ENCODE results near the gene TNFAIP1.

The TNFAIP1 gene

GRCh38 chr17:28357061-28357900, 21.7 kb downstream of the TNFAIP1 start, which contains the start of gene POLDIP2:
TSS of gene POLDIP2 (minus strand) at chr17:28357527. CDS start at chr17:28357448, 79 bp downstream.
- peak within 1 kb of the TSS; percentile 95 for H3K4me3 ChIP-seq (ENCODE audit: low read depth, low read length)
- in situ Hi-C loops (cut with HindIII; ENCODE audit: low sequenced_read_pairs): no loop called here
- no peak for TF ChIP-seq CTCF (IDR thresholded peaks at IDR 0.05; ENCODE audit: low read depth, low read length, missing control alignments)

GRCh38 chr17:28357901-28358197, 22.3 kb downstream of the TNFAIP1 start:
- H3K4me3 ChIP-seq (ENCODE audit: low read depth, low read length): peak overlapping the region; percentile 95
- in situ Hi-C loops (cut with HindIII; ENCODE audit: low sequenced_read_pairs): no loop called here
- no peak for TF ChIP-seq CTCF (IDR thresholded peaks at IDR 0.05; ENCODE audit: low read depth, low read length, missing control alignments)
- DNase-seq (ENCODE audit: low read depth): no peak

More at GRCh38 chr17:28357061-28357900, 21.7 kb downstream of the TNFAIP1 start, which contains the start of gene POLDIP2:
- peak; percentile 85 for DNase-seq (ENCODE audit: low read depth)

- no peak overlapping the region for H3K4me3 ChIP-seq (ENCODE audit: low read depth, low read length)
- TF ChIP-seq CTCF (IDR thresholded peaks at IDR 0.05; ENCODE audit: low read depth, low read length, missing control alignments): no peak
- DNase-seq (ENCODE audit: low read depth): no peak
- in situ Hi-C loops (cut with HindIII; ENCODE audit: low sequenced_read_pairs): no loop called here
Measured at GRCh38 chr17:28363186-28363585, 27.6 kb downstream of the TNFAIP1 start.

- H3K4me3 ChIP-seq (ENCODE audit: low read depth, low read length): no peak overlapping the region
- no peak for TF ChIP-seq CTCF (IDR thresholded peaks at IDR 0.05; ENCODE audit: low read depth, low read length, missing control alignments)
- in situ Hi-C loops (cut with HindIII; ENCODE audit: low sequenced_read_pairs): no loop called here
- DNase-seq (ENCODE audit: low read depth): no peak
Measured at GRCh38 chr17:28363776-28364650, 28.5 kb downstream of the TNFAIP1 start.

- TF ChIP-seq CTCF (IDR thresholded peaks at IDR 0.05; ENCODE audit: low read depth, low read length, missing control alignments): no peak
- DNase-seq (ENCODE audit: low read depth): no peak
- no peak within 1 kb of the TSS for H3K4me3 ChIP-seq (ENCODE audit: low read depth, low read length)
- in situ Hi-C loops (cut with HindIII; ENCODE audit: low sequenced_read_pairs): no loop called here
Measured at GRCh38 chr17:28364665-28365363, 29.3 kb downstream of the TNFAIP1 start, which contains the start of gene SEBOX. TSS of gene SEBOX (minus strand) at chr17:28365199. CDS start at chr17:28365151, 48 bp downstream.

GRCh38 chr17:28365487-28365886, 29.9 kb downstream of the TNFAIP1 start:
- in situ Hi-C loops (cut with HindIII; ENCODE audit: low sequenced_read_pairs): no loop called here
- H3K4me3 ChIP-seq (ENCODE audit: low read depth, low read length): no peak overlapping the region
- DNase-seq (ENCODE audit: low read depth): no peak
- TF ChIP-seq CTCF (IDR thresholded peaks at IDR 0.05; ENCODE audit: low read depth, low read length, missing control alignments): no peak

Measured in astrocyte of the cerebellum (primary cell).